ENCODE measurements around the gene DFFB.

- TF ChIP-seq EZH2 (IDR thresholded peaks at IDR 0.05; ENCODE audit: low read length, missing control alignments) (no peak), CTCF (conservative IDR thresholded peaks at IDR 0.05 in 1 of 2, IDR thresholded peaks at IDR 0.05 in 1 of 2; ENCODE audit: low read depth in 1 of 2, low read length in 2 of 2) (no peak)
These were observed 29.4 kb downstream of the DFFB start for GRCh38 chr1:3886691-3887090.

Measured in fibroblast of lung (primary cell).